Measurements from ENCODE around the gene KPRP. TPM values are rescaled to one million over a fixed set of nuclear protein-coding genes. Genes with fewer than 3 reads are reported as not detected.

The KPRP gene
- total and polyA plus RNA-seq, 10 of the 15 experiments (the other 5 are each of a cell fraction or from before 2014, with no cell fraction given): not detected

- H3K4me2 ChIP-seq (ENCODE audit: control insufficient read depth, insufficient read depth): no peak within 1 kb of the TSS
- H4K20me1 ChIP-seq (ENCODE audit: control insufficient read depth, insufficient read depth): no peaks in the 10 kb centered on the region
- H3K4me3 ChIP-seq: no peak within 1 kb of the TSS
- no peak within 1 kb of the TSS for H3K27ac ChIP-seq (ENCODE audit: control insufficient read depth, insufficient read depth)
- no peaks in the 10 kb centered on the region for H3K36me3 ChIP-seq (ENCODE audit: control insufficient read depth in 2 of 2, insufficient read depth in 2 of 2, low read length in 1 of 2)
- H3K79me2 ChIP-seq (ENCODE audit: control insufficient read depth, insufficient read depth, low read length): no peaks in the 10 kb centered on the region
- ATAC-seq (no peak; the same call in 2 of the 3 replicates), DNase-seq (ENCODE audit: low read depth, low spot score) (no peak), FAIRE-seq (no peak)
- intact Hi-C loops (cut with micrococcal nuclease; ENCODE audit: unreplicated experiment): no loop called here
- peaks cover 0 to 5% of the 10 kb centered on the region in 2 experiments; a peak in 1 of 4 replicates for H3K27me3 ChIP-seq (replicated peaks in 1 of 2; ENCODE audit: control insufficient read depth in 2 of 2, insufficient read depth in 2 of 2, low read length in 1 of 2)
- TF ChIP-seq MYB (IDR thresholded peaks at IDR 0.05; ENCODE audit: borderline replicate concordance, low read depth, low read length) (no peak), NKRF (conservative IDR thresholded peaks at IDR 0.05) (no peak), SPI1 (IDR thresholded peaks at IDR 0.05; ENCODE audit: borderline replicate concordance, insufficient read depth, low read depth, low read length) (no peak), KLF5 (IDR thresholded peaks at IDR 0.05; ENCODE audit: partially characterized antibody) (no peak), ZBTB11 (CRISPR knock-in tag; IDR thresholded peaks at IDR 0.05) (no peak)
- no peaks in the 10 kb centered on the region for H3K9me3 ChIP-seq (replicated peaks; ENCODE audit: control insufficient read depth, insufficient read depth, low read length)
- ChIA-PET POLR2A (no interaction called here), CTCF (no interaction called here), SMC1A (ENCODE audit: uncharacterized antibody, unreplicated experiment) (interaction anchor here (1.1 kb wide), 1 partner anchor 12 kb away, joined by 3 read pairs; no protein-coding TSS in a partner anchor), RAD21 (ENCODE audit: unreplicated experiment) (no interaction called here)
- no peaks in the 10 kb centered on the region for H3K4me1 ChIP-seq (ENCODE audit: control insufficient read depth, insufficient read depth, low read length)
- in situ Hi-C loops (cut with MboI): no loop called here
- H2AFZ ChIP-seq (ENCODE audit: control insufficient read depth, low read depth, low read length): no peak within 1 kb of the TSS
- 0% methylated on average over 3 of the region's 3 CpGs for WGBS (ENCODE audit: insufficient coverage, insufficient replicate concordance, low lambda C conversion rate, missing lambda C conversion rate)
- H3K9ac ChIP-seq (ENCODE audit: control insufficient read depth, insufficient read depth, low read length): no peak within 1 kb of the TSS
- BruUV-seq (replicated peaks): no TSS peak
These were observed 48.8 kb downstream of the KPRP start, which contains the start of gene LCE1C for GRCh38 chr1:152806576-152806975. Gene LCE1C, minus strand, starts transcription at chr1:152806651. Its CDS starts 1,173 bp downstream, at chr1:152805478.
